SK-N-SH treated with all-trans-retinoic acid at 6 μM for 48 hours (cell line): ENCODE measurements around the gene TBX18.

Source experiments
- ATAC-seq: fragments of 200-7000 bp; cut with Tn5 transposase; 3 replicates; pipeline ENCODE4 v1.9.1; 2020; ENCODE audit warnings: mild to moderate bottlenecking, moderate library complexity
- ARNTL ChIP-seq: fragments of 450-650 bp; formaldehyde crosslinking; IDR thresholded peaks from 2 replicates; pipeline ENCODE4 v1.5.0; 2020; ENCODE audit warnings: low read depth, mild to moderate bottlenecking, moderate library complexity, borderline replicate concordance
- CREB5 ChIP-seq: fragments of 250-450 bp; sonication (Bioruptor Pico); IDR thresholded peaks from 2 replicates; pipeline ENCODE4 v1.5.1; 2020; ENCODE audit warnings: low read depth, mild to moderate bottlenecking, moderate library complexity
- CSDC2 ChIP-seq: fragments of 250-450 bp; sonication (Bioruptor Pico); IDR thresholded peaks from 2 replicates; pipeline ENCODE4 v1.5.0; 2020; ENCODE audit warnings: mild to moderate bottlenecking, moderate library complexity
- CSRNP3 ChIP-seq: fragments of 250-450 bp; sonication (Bioruptor Pico); IDR thresholded peaks from 2 replicates; pipeline ENCODE4 v1.5.1; 2021; ENCODE audit warnings: mild to moderate bottlenecking, moderate library complexity
- ESRRG ChIP-seq: fragments of 250-450 bp; sonication (Bioruptor Pico); IDR thresholded peaks from 2 replicates; pipeline ENCODE4 v1.6.1; 2021; ENCODE audit warnings: mild to moderate bottlenecking
- GLIS3 ChIP-seq: fragments of 250-450 bp; sonication (Bioruptor Pico); IDR thresholded peaks from 2 replicates; pipeline ENCODE4 v1.5.0; 2020; ENCODE audit warnings: mild to moderate bottlenecking, moderate library complexity
- OSR1 ChIP-seq: fragments of 250-450 bp; sonication (Bioruptor Pico); IDR thresholded peaks from 2 replicates; pipeline ENCODE4 v1.8.0; 2022; ENCODE audit warnings: moderate library complexity, mild to moderate bottlenecking, inconsistent platforms
- PATZ1 ChIP-seq: fragments of 250-450 bp; sonication (Bioruptor Pico); IDR thresholded peaks from 2 replicates; pipeline ENCODE4 v1.8.0; 2020; ENCODE audit warnings: mild to moderate bottlenecking, moderate library complexity, borderline replicate concordance
- POU6F1 ChIP-seq: fragments of 250-450 bp; sonication (Bioruptor Pico); IDR thresholded peaks from 2 replicates; pipeline ENCODE4 v1.8.0; 2021; ENCODE audit warnings: low read depth, mild to moderate bottlenecking, moderate library complexity, borderline replicate concordance
- PPARA ChIP-seq: fragments of 250-450 bp; sonication (Bioruptor Pico); IDR thresholded peaks from 2 replicates; pipeline ENCODE4 v1.5.0; 2020; ENCODE audit warnings: mild to moderate bottlenecking, borderline replicate concordance
- RARB ChIP-seq: fragments of 250-450 bp; sonication (Bioruptor Pico); IDR thresholded peaks from 2 replicates; pipeline ENCODE4 v1.8.0; 2021; ENCODE audit warnings: mild to moderate bottlenecking, moderate library complexity
- TOX ChIP-seq: fragments of 250-450 bp; sonication (Bioruptor Pico); IDR thresholded peaks from 2 replicates; pipeline ENCODE4 v1.8.0; 2021; ENCODE audit warnings: mild to moderate bottlenecking, moderate library complexity, borderline replicate concordance
- ZC3H10 ChIP-seq: fragments of 250-450 bp; sonication (Bioruptor Pico); IDR thresholded peaks from 2 replicates; pipeline ENCODE4 v1.5.1; 2021; ENCODE audit warnings: mild to moderate bottlenecking, moderate library complexity
- ZFP3 ChIP-seq: fragments of 250-450 bp; sonication (Bioruptor Pico); IDR thresholded peaks from 2 replicates; pipeline ENCODE4 v1.5.0; 2020; ENCODE audit warnings: mild to moderate bottlenecking, moderate library complexity
- ZFP30 ChIP-seq: fragments of 450-650 bp; formaldehyde crosslinking; IDR thresholded peaks from 2 replicates; pipeline ENCODE4 v1.5.0; 2022; ENCODE audit warnings: mild to moderate bottlenecking, moderate library complexity
- ZNF565 ChIP-seq: fragments of 450-650 bp; formaldehyde crosslinking; conservative IDR thresholded peaks from 2 replicates; pipeline ENCODE4 v1.5.0; 2020; ENCODE audit warnings: low read depth, mild to moderate bottlenecking, moderate library complexity
- ZNF8 ChIP-seq: fragments of 450-650 bp; formaldehyde crosslinking; IDR thresholded peaks from 2 replicates; pipeline ENCODE4 v1.5.0; 2020; ENCODE audit warnings: mild to moderate bottlenecking, moderate library complexity
- TF ChIP-seq, protein P1 (sequence below): fragments of 250-450 bp; sonication (Bioruptor Pico); IDR thresholded peaks from 2 replicates; pipeline ENCODE4 v1.5.0; 2020; ENCODE audit warnings: mild to moderate bottlenecking, moderate library complexity

Gene TBX18

GRCh38 chr6:84756877-84757276 is 7.5 kb downstream of the TBX18 start (continued):
- TF ChIP-seq, protein P1, sequence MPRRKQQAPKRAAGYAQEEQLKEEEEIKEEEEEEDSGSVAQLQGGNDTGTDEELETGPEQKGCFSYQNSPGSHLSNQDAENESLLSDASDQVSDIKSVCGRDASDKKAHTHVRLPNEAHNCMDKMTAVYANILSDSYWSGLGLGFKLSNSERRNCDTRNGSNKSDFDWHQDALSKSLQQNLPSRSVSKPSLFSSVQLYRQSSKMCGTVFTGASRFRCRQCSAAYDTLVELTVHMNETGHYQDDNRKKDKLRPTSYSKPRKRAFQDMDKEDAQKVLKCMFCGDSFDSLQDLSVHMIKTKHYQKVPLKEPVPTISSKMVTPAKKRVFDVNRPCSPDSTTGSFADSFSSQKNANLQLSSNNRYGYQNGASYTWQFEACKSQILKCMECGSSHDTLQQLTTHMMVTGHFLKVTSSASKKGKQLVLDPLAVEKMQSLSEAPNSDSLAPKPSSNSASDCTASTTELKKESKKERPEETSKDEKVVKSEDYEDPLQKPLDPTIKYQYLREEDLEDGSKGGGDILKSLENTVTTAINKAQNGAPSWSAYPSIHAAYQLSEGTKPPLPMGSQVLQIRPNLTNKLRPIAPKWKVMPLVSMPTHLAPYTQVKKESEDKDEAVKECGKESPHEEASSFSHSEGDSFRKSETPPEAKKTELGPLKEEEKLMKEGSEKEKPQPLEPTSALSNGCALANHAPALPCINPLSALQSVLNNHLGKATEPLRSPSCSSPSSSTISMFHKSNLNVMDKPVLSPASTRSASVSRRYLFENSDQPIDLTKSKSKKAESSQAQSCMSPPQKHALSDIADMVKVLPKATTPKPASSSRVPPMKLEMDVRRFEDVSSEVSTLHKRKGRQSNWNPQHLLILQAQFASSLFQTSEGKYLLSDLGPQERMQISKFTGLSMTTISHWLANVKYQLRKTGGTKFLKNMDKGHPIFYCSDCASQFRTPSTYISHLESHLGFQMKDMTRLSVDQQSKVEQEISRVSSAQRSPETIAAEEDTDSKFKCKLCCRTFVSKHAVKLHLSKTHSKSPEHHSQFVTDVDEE (CRISPR knock-in tag) = no peak
- TF ChIP-seq ZNF565 (CRISPR knock-in tag) (no peak), OSR1 (CRISPR knock-in tag) (no peak)

DNA sequence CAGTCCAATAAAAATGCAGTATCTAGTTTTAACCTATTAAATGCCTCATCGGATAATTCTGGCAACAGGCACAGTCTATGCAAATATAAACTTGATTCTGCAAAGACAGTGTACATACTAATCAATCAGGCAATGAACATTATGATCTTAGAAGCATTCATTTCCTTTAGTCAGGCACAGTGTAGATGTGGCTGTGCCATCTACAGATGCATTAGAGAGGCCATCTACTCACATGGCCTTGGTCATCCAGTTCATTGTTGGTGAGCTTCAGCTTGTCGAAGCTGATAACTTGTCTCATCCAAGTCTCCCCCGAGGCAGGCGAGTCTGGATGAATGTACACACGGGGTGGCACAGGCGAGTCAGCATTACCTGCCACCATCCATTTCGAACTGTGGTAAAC is 7.9 kb downstream of the TBX18 start:
- ATAC-seq = peak; percentile 42
- no peak for TF ChIP-seq PATZ1 (CRISPR knock-in tag)
- no peak for TF ChIP-seq TOX (CRISPR knock-in tag)
- TF ChIP-seq ZFP30 (CRISPR knock-in tag) = no peak
- no peak for TF ChIP-seq CSRNP3 (CRISPR knock-in tag)
- no peak for TF ChIP-seq CSDC2
- TF ChIP-seq PPARA (CRISPR knock-in tag) = no peak
- TF ChIP-seq ARNTL (CRISPR knock-in tag) = no peak
- TF ChIP-seq, protein P1 (CRISPR knock-in tag) = no peak
- TF ChIP-seq GLIS3 (CRISPR knock-in tag) = no peak
- no peak for TF ChIP-seq OSR1 (CRISPR knock-in tag)
- TF ChIP-seq RARB (CRISPR knock-in tag) = no peak
- TF ChIP-seq CREB5 = no peak
- no peak for TF ChIP-seq ZFP3 (CRISPR knock-in tag)
- TF ChIP-seq POU6F1 (CRISPR knock-in tag) = no peak

- ATAC-seq = no peak
- TF ChIP-seq, protein P1 (CRISPR knock-in tag) = no peak
- no peak for TF ChIP-seq PPARA (CRISPR knock-in tag)
- no peak for TF ChIP-seq CSRNP3 (CRISPR knock-in tag)
- TF ChIP-seq ZNF8 = no peak
- no peak for TF ChIP-seq PATZ1 (CRISPR knock-in tag)
- TF ChIP-seq ZNF565 (CRISPR knock-in tag) = no peak
- TF ChIP-seq RARB (CRISPR knock-in tag) = no peak
- no peak for TF ChIP-seq OSR1 (CRISPR knock-in tag)
- TF ChIP-seq ZC3H10 (CRISPR knock-in tag) = no peak
- TF ChIP-seq ESRRG = no peak
Measured at GRCh38 chr6:84753173-84753572, 11.2 kb downstream of the TBX18 start.
